ENCODE data around the gene ANKRD16.
"Not testable (repeated sequence)": the region's sequence is repeated elsewhere in the genome, so short reads cannot be mapped to it uniquely, and the experiment has no call there.

Gene ANKRD16

DNA sequence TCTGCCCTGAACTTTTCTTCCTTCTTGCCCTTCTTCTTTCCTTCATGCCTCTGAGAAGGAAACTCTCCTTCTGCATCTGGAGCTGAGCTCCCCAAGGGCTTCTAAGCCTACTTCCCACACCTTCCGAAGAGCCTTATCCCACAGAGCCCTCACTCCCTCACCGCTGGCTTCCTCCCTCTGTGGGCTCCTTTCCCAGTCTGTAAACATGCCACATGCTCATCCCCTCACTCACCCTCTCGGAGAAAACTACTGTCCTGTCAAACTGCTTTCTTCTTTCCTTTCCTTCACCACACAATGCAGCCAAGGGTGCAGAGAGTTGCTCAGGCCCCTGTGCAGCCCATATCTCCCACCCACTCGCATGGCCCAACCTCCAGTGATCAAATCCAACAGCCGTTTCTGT lies 18.1 kb downstream of the ANKRD16 start:
- H3K4me3 ChIP-seq (ENCODE audit: low read depth, low read length) = no peak overlapping the region
- TF ChIP-seq, protein P1, sequence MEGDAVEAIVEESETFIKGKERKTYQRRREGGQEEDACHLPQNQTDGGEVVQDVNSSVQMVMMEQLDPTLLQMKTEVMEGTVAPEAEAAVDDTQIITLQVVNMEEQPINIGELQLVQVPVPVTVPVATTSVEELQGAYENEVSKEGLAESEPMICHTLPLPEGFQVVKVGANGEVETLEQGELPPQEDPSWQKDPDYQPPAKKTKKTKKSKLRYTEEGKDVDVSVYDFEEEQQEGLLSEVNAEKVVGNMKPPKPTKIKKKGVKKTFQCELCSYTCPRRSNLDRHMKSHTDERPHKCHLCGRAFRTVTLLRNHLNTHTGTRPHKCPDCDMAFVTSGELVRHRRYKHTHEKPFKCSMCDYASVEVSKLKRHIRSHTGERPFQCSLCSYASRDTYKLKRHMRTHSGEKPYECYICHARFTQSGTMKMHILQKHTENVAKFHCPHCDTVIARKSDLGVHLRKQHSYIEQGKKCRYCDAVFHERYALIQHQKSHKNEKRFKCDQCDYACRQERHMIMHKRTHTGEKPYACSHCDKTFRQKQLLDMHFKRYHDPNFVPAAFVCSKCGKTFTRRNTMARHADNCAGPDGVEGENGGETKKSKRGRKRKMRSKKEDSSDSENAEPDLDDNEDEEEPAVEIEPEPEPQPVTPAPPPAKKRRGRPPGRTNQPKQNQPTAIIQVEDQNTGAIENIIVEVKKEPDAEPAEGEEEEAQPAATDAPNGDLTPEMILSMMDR (IDR thresholded peaks at IDR 0.05; ENCODE audit: low read depth, low read length) = no peak
- TF ChIP-seq MYC (IDR thresholded peaks at IDR 0.05; ENCODE audit: low read depth, low read length) (no peak), POLR2A (IDR thresholded peaks at IDR 0.05; ENCODE audit: extremely low read depth, insufficient read length) (no peak)
- TF ChIP-seq, protein P2, sequence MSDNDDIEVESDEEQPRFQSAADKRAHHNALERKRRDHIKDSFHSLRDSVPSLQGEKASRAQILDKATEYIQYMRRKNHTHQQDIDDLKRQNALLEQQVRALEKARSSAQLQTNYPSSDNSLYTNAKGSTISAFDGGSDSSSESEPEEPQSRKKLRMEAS (IDR thresholded peaks at IDR 0.05; ENCODE audit: low read depth, low read length) = no peak
- DNase-seq (ENCODE audit: low read depth) = no peak

DNA sequence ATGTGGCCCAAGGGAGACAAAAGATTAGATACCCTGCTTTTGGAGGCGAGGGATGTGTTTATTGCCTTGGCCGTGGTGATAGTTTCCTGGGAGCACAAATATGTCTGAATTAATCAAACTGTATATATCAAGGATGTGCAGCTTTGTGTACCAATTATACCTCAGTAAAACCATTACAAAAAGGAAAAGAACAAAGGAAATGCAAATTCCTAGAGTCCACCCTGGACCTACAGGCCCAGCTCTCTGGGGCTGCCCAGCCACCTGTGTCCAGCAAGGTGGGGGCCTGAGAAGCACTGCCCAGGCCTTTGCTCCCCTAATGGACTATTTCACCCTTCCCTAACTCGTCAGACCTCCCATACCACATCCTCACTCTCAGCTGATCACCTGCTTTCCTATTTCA lies 20.5 kb downstream of the ANKRD16 start:
- no peak for DNase-seq (ENCODE audit: low read depth)
- H3K4me3 ChIP-seq (ENCODE audit: low read depth, low read length) = no peak overlapping the region
- no peak for TF ChIP-seq MYC (IDR thresholded peaks at IDR 0.05; ENCODE audit: low read depth, low read length)
- TF ChIP-seq, protein P1 (IDR thresholded peaks at IDR 0.05; ENCODE audit: low read depth, low read length) = no peak

DNA sequence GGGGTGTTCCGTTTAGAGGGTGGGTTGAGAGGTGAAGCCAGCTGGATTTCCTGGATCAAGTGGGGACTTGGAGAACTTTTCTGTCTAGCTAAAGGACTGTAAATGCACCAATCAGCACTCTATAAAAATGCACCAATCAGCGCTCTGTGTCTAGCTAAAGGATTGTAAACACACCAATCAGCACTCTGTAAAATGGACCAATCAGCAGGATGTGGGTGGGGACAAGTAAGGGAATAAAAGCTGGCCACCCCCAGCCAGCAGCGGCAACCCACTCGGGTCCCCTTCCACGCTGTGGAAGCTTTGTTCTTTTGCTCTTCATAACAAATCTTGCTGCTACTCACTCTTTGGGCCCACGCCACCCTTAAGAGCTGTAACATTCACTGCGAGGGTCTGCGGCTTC lies 21.3 kb downstream of the ANKRD16 start:
- not testable (repeated sequence) for H3K4me3 ChIP-seq (ENCODE audit: low read depth, low read length); DNase-seq (ENCODE audit: low read depth)

DNA sequence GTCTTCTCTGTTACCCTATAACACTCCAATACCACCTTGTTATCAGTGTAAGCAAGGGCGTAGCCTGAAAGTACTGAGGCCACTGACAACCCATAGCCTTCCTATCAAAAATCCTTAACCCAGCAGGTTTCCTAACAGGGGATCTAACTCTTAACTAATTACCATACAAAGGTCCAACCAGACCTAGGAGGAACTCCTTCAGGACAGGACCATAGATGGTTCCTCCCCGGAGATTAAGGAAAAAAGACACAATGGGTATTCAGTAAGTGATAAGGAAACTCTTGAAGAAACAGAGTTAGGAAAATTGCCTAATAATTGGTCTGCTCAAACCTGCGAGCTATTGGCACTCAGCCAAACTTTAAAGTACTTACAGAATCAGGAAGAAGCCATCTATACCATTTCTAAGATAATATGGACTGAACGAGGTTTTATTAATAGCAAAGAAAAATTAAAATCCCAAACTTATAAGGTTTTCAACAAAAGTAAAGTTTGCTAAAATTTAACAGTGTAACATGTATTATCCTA lies 22.5 kb downstream of the ANKRD16 start:
- H3K4me3 ChIP-seq (ENCODE audit: low read depth, low read length) = not testable (repeated sequence)
- peak; percentile 29 for DNase-seq (ENCODE audit: low read depth)

DNA sequence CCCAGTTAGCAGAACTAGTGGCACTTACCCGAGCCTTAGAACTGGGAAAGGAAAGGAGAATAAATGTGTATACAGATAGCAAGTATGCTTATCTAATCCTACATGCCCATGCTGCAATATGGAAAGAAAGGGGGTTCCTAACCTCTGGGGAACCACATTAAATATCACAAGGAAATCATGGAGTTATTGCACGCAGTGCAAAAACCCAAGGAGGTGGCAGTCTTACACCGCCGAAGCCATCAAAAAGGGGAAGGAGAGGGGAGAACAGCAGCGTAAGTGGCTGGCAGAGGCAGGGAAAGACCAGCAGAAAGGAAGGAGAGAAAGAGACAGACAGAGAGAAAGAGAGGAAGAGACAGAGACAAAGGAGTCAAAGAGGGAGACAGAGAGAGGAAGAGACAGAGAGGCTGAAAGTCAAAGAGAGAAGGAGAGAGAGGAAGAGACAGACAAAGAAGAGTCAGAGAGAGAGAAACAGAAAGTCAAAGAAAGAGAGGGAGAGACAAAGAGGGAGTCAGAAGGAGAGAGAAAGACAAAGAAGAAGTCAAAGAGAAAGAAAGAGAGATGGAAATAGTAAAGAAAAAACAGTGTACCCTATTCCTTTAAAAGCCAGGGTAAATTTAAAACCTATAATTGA lies 23.1 kb downstream of the ANKRD16 start:
- H3K4me3 ChIP-seq (ENCODE audit: low read depth, low read length) = peak overlapping the region; percentile 21
- peak; percentile 26 for DNase-seq (ENCODE audit: low read depth)

DNA sequence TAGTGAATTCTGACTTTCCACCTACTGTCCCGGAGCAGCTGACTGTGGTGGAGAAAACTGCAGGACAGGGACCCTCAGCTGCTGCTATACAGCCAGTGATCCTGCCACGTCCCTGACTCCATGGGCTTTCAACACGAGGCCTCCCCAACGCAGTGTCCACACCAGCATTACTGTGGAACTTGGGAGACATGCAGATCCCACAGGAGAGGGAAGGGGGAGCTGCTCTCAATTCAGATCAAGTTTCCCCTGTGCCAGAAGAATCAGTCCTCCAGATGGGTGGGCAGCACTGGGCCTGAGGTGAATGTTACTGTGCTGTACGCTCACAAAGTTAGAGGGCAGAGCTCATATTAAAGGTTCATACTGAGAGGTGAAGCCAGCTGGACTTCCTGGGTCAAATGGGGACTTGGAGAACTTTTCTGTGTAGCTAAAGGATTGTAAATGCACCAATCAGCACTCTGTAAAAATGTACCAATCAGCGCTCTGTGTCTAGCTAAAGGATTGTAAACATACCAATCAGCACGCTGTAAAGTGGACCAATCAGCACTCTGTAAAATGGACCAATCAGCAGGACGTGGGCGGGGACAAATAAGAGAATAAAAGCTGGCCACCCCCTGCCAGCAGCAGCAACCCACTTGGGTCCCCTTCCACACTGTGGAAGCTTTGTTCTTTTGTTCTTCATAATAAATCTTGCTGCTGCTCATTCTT lies 26.6 kb downstream of the ANKRD16 start:
- DNase-seq (ENCODE audit: low read depth); H3K4me3 ChIP-seq (ENCODE audit: low read depth, low read length): not testable (repeated sequence)

DNA sequence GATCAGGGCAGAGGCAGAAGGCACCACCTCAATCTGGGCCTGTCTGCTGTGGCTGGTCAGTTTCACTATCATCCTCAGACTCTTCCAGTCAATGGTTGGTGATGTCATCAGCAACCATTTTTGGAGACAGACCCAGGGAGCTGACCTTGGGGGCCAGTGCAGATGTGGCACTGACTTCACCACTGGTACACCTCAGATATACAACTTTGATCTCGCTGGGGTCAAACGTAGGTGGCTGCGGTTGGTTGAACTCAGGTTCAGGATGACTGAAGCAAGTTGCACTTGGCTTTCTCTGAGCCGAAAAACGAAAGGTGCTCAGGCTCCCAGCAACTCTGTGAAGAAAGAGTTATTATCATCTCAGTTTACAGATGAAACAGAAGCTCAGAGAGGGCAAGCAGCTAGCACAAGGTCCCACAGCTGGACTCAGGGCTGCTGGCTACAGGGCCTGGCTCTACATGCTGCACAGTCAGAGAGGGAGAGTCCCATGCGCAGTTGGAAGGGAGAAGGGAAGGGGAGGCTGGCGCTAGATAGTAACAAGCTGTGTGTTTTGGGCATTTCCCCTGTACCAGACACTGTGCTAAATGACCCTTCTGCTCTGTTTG lies 27.2 kb downstream of the ANKRD16 start:
- no peak for TF ChIP-seq MYC (IDR thresholded peaks at IDR 0.05; ENCODE audit: low read depth, low read length)
- TF ChIP-seq, protein P1 (IDR thresholded peaks at IDR 0.05; ENCODE audit: low read depth, low read length) = no peak
- DNase-seq (ENCODE audit: low read depth) = no peak
- H3K4me3 ChIP-seq (ENCODE audit: low read depth, low read length) = no peak overlapping the region

DNA sequence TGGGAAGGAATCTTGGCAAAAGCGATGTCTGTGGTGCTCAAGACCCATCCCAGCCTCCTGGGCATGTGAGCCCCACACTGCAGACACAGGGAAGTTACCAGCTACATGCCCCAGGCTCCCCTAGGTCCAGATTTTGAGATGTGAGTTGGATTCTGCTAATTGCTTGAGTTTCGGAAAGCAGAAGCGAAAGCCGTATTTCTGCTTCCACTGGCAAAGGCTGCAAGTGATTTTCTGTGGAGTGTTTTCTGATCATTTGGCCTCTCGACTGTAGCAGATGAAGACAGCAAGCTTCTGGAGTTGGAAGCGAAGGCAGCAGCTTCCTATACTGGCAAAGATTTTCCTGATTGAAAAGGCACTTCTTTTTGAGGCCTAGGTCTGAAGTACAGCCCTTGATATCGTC lies 29.6 kb downstream of the ANKRD16 start:
- no peak for DNase-seq (ENCODE audit: low read depth)

More for the DNA sequence above, 29.6 kb downstream of the ANKRD16 start:
- no peak for TF ChIP-seq POLR2A (IDR thresholded peaks at IDR 0.05; ENCODE audit: extremely low read depth, insufficient read length)
- TF ChIP-seq MYC (IDR thresholded peaks at IDR 0.05; ENCODE audit: low read depth, low read length) = no peak
- TF ChIP-seq, protein P1 (IDR thresholded peaks at IDR 0.05; ENCODE audit: low read depth, low read length) = no peak
- TF ChIP-seq, protein P2 (IDR thresholded peaks at IDR 0.05; ENCODE audit: low read depth, low read length) = no peak
- no peak overlapping the region for H3K4me3 ChIP-seq (ENCODE audit: low read depth, low read length)
